HUES48 (cell line): ENCODE results near the gene ZNF558.

Source experiments
- H3K27ac ChIP-seq: one replicate; pipeline ENCODE4 v1.7.0; 2013; ENCODE audit warnings: low read depth, low read length, inconsistent platforms
- H3K27me3 ChIP-seq: 2 replicates; pipeline ENCODE4 v1.6.1; 2013; ENCODE audit warnings: mild to moderate bottlenecking, low read length; ENCODE audit not compliant: control insufficient read depth, insufficient read depth
- H3K36me3 ChIP-seq: 2 replicates; pipeline ENCODE4 v1.6.1; 2013; ENCODE audit warnings: low read length; ENCODE audit not compliant: control insufficient read depth, insufficient read depth
- H3K4me1 ChIP-seq: 2 replicates; pipeline ENCODE4 v1.6.1; 2013; ENCODE audit warnings: mild to moderate bottlenecking, low read length; ENCODE audit not compliant: control insufficient read depth, insufficient read depth
- H3K4me3 ChIP-seq: 2 replicates; pipeline ENCODE4 v1.5.1; 2013; ENCODE audit warnings: mild to moderate bottlenecking, low read depth, low read length
- H3K9ac ChIP-seq: 2 replicates; pipeline ENCODE4 v1.6.1; 2013; ENCODE audit warnings: mild to moderate bottlenecking, low read depth, low read length, moderate library complexity
- H3K9me3 ChIP-seq: 2 replicates; pipeline ENCODE4 v1.6.1; 2013; ENCODE audit warnings: low read length; ENCODE audit not compliant: control insufficient read depth, insufficient read depth

Gene ZNF558

DNA sequence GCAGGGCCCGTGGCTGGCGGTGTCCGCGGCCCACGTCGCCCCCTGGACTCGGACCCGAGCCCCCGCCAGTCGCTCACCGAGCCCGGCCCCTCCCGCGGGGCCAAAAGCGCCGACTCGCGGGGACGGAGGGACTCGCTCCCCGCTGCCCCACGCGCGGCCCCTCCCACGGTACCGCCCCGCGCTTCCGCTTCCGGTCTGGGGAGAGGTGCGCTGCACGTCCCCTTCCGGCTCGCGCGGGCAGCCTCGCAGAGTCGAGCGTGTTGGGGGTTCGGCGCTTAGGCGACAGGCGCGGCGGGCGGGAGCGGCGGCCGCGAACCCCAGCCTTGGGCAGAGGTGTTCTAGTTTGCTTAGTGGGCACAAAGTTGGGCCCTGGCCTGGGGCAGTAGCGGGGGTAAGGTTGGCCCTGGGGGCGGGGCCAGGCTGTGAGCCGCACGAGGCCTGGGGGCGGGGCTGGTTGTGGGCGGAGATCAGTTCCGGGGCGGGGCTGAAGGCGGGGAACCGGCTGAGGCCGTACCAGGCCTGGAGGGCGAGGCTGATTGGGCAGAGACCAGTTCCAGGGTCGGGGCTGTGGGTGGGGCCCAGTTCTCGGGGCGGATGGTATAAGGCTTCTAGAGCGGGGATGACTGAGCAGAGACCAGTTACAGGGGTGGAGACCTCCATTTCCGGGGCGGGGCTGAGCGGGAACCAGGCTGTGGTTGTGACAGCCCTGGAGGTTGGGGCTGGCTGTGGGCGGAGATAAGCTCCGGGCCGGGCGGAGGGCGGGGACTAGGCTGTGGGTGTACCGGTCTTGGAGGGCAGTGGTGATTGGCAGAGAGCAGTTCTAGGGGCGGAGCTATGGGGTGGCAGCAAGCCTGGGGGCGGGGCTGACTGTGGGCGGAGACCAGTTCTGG is at the start of gene ZNF558, which contains the start of gene MBD3L1:
ZNF558 (minus strand) TSS at position 173 of the 890 bp plus-strand sequence. CDS start 9,645 bp downstream, outside the sequence.
MBD3L1 (plus strand) TSS at position 246 of the 890 bp plus-strand sequence. CDS start 10,302 bp downstream, outside the sequence.
- Histone ChIP-seq H3K4me1 (no peaks in the 10 kb centered on the region), H3K27ac (no peak within 1 kb of the TSS), H3K4me3 (peak within 1 kb of the TSS; percentile 52), H3K9me3 (peaks cover 84% of the 10 kb centered on the region), H3K9ac (no peak within 1 kb of the TSS), H3K27me3 (no peaks in the 10 kb centered on the region), H3K36me3 (no peaks in the 10 kb centered on the region)

DNA sequence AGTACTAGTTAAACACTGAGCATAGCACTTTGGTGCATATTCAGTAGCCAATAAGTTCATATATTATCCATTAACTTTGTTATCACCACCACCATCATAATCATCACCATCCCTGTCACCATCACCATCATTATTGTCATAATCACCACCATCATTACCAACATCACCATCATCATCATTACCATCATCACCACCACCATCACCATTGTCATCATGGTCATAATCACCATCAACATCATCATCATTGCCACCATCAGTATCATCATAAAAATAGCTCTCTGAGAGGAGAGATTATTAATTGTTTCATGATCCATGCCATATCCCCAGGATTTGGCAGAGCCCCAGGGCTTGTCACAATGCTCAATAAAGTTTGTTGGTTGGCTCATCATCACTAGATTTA is 49.4 kb upstream of the ZNF558 start:
- H3K36me3 ChIP-seq = no peaks in the 10 kb centered on the region
- H3K27me3 ChIP-seq = no peaks in the 10 kb centered on the region
- no peaks in the 10 kb centered on the region for H3K4me1 ChIP-seq
- no peak overlapping the region for H3K9ac ChIP-seq
- peaks cover 95% of the 10 kb centered on the region for H3K9me3 ChIP-seq
- H3K4me3 ChIP-seq = no peak overlapping the region
- no peak overlapping the region for H3K27ac ChIP-seq

DNA sequence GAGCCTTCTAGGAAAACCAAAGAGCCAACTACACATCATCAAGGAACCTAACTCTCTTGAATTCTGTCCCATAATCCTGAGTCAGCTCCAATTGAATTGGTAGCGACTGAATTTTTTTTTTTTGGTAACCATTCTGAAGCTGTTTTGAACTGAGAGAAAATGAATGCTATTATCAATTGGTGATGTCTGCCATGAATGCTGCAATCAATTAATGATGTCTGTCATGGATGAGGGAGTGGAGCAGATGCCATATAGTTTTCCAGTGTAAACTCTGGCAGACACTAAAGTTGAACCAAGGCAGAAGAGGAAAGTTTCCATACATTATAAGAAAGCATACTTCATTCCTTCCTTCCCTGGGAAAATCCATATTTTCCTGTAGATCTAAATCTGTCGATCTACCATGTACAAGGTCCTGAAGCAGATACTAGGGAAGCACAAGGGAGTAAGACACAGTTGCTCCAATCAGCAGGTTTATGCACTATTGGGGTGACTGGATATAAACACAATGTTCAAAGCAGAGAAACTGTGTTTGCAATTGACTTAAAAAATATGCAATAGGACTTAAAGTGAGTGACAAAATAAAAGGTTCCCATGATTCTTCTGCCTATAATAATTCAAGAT is 48.9 kb upstream of the ZNF558 start:
- no peaks in the 10 kb centered on the region for H3K36me3 ChIP-seq
- H3K27me3 ChIP-seq = no peaks in the 10 kb centered on the region
- no peak overlapping the region for H3K4me3 ChIP-seq
- peaks cover 93% of the 10 kb centered on the region for H3K9me3 ChIP-seq
- no peak overlapping the region for H3K9ac ChIP-seq
- H3K4me1 ChIP-seq = no peaks in the 10 kb centered on the region
- no peak overlapping the region for H3K27ac ChIP-seq

DNA sequence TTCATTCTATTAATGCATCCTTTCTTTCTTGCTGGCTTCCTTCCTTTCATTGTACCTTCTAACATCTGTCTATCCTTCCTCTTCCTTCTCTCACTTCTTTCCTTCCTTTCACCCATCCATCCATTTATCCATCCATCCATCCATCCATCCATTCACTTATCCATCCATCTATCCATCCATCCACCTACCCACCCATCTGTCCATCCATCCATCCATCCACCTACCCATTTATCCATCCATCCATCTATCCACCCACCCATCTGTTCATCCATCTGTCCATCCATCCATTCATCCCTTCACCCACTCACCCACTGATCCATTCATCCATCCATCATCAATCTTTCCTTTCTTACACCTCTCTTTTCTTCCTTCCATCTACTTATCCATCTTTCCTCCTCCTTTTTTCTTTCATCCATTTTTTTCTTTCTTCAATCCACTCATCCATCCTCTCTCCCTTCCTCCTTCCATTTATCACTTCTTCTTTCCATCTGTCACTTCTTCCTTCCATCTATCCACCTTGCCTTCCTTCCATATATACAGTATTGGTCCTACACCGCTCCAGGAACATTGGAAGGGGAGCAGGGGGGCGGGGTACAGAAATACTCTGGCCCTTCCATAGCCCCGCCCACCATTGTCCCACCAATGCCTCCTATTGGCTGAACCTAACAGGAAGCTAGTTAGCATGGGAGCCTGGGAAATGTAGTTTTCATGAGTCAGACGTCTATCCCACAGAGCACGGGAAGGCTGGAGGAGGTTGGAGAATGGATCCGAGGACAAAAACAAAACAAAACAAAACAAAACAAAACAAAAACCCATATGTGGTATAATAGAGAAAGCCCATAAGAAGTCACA is 46.0 kb upstream of the ZNF558 start:
- peaks cover 87% of the 10 kb centered on the region for H3K9me3 ChIP-seq
- no peak overlapping the region for H3K4me3 ChIP-seq
- H3K27ac ChIP-seq = no peak overlapping the region
- no peak overlapping the region for H3K9ac ChIP-seq
- H3K36me3 ChIP-seq = no peaks in the 10 kb centered on the region
- no peaks in the 10 kb centered on the region for H3K27me3 ChIP-seq
- H3K4me1 ChIP-seq = no peaks in the 10 kb centered on the region

DNA sequence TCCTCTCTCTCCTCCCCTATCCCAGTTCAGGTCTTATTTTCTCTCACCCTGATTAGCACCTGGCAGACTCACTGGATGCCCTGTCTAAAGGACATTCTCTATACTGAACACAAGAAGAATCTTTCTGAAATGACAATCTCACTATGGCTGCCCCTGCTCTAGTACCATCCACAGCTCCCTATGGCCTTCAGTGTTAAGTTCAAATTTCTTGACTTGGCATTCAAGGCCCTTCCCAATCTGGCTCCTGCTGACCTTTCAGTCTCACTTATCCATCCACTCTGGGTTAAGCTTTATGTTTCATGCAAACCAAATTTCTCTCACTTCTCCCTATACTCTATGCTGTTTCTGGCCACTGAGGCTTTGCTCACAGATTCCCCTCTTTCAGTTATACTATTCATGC is 34.2 kb upstream of the ZNF558 start:
- H3K9ac ChIP-seq = no peak overlapping the region
- no peaks in the 10 kb centered on the region for H3K27me3 ChIP-seq
- peaks cover 91% of the 10 kb centered on the region for H3K9me3 ChIP-seq
- H3K4me1 ChIP-seq = no peaks in the 10 kb centered on the region
- no peaks in the 10 kb centered on the region for H3K36me3 ChIP-seq
- no peak overlapping the region for H3K4me3 ChIP-seq
- H3K27ac ChIP-seq = no peak overlapping the region

DNA sequence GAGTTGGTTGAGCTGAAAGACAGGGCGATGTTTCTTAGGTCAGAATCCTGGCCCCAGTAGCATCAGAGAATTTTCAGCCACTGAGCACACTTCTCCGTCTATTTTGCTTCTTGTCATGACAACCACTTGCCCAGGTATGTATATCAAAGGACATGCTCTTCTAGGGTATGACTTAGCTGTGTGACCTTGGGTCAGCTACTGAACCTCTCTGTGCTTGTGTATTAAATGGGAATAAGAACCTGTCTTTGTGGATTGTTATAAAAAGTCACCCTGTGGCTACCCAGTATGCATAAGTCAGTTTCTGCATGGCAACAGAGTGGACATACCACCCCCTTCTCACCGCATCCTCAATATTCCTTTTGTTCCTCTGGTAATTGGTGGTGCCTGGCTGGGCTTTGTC is 26.2 kb upstream of the ZNF558 start:
- H3K9me3 ChIP-seq = peaks cover 81% of the 10 kb centered on the region
- H3K27me3 ChIP-seq = no peaks in the 10 kb centered on the region
- H3K9ac ChIP-seq = no peak overlapping the region
- H3K4me3 ChIP-seq = no peak overlapping the region
- no peaks in the 10 kb centered on the region for H3K4me1 ChIP-seq
- no peaks in the 10 kb centered on the region for H3K36me3 ChIP-seq
- no peak overlapping the region for H3K27ac ChIP-seq

DNA sequence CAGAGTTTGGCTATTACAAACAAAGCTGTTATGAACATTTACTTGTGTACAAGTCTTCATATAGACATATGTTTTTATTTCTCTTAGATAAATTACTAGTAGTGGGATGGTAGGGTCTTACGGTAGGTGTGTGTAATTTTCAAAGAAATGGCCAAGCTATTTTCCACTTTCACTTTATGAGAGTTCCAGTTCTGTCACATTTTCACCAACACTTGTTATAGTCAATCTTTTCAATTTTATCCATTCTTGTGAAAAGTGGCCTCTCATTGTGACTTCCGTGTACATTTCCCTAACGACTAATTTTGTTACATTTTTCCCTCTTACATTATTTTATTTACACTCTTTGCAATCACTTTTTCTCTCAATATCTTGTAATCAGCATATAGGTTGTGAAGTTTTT is 18.4 kb upstream of the ZNF558 start:
- H3K36me3 ChIP-seq = no peaks in the 10 kb centered on the region
- H3K9ac ChIP-seq = no peak overlapping the region
- H3K4me1 ChIP-seq = no peaks in the 10 kb centered on the region
- H3K27ac ChIP-seq = no peak overlapping the region
- peaks cover 85% of the 10 kb centered on the region for H3K9me3 ChIP-seq
- H3K27me3 ChIP-seq = no peaks in the 10 kb centered on the region
- no peak overlapping the region; the same call in 1 of the 2 replicates for H3K4me3 ChIP-seq

DNA sequence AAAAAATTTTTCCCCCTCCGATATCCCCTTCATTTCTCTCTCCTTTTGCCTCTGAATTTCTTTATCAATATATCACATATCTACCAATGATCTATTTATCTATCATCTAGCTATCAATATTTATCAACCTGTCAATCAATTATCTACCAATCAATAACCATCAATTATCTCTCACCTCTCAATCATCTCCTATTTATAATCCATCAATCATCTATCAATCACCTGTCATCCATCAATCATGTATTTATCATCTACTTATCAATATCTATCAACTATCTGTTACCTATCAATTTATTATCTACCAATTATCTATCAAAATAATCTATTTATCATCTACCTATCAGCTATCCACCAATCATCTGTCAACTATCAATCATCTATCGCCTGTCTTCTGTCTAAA is 17.1 kb upstream of the ZNF558 start:
- peaks cover 80% of the 10 kb centered on the region for H3K9me3 ChIP-seq
- no peaks in the 10 kb centered on the region for H3K27me3 ChIP-seq
- H3K36me3 ChIP-seq = no peaks in the 10 kb centered on the region

DNA sequence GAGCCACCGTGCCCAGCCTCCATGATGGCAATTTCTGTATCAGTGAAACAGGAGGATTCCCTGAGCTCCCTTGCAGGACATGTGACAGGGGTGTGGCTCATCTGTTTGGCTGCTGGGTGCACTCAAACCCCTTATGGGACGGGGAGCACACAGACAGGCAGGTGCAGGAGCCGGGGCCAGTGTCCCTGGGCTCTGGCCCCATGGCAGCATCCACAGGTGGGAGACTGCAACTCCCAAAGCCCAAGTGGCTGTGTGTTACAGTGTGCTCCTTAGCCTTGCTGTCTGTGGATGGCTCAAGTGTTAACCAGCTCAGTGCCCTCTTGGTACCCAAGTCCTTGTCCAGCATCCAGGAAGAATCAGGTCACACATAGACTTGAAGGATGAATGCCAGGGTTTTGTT is 14.7 kb upstream of the ZNF558 start:
- Histone ChIP-seq H3K27me3 (no peaks in the 10 kb centered on the region), H3K27ac (no peak overlapping the region), H3K36me3 (no peaks in the 10 kb centered on the region), H3K4me3 (no peak overlapping the region), H3K9me3 (peaks cover 79% of the 10 kb centered on the region), H3K9ac (no peak overlapping the region), H3K4me1 (no peaks in the 10 kb centered on the region)

More for the DNA sequence above, 17.1 kb upstream of the ZNF558 start:
- Histone ChIP-seq H3K4me3 (no peak overlapping the region), H3K27ac (no peak overlapping the region), H3K4me1 (no peaks in the 10 kb centered on the region), H3K9ac (no peak overlapping the region)

DNA sequence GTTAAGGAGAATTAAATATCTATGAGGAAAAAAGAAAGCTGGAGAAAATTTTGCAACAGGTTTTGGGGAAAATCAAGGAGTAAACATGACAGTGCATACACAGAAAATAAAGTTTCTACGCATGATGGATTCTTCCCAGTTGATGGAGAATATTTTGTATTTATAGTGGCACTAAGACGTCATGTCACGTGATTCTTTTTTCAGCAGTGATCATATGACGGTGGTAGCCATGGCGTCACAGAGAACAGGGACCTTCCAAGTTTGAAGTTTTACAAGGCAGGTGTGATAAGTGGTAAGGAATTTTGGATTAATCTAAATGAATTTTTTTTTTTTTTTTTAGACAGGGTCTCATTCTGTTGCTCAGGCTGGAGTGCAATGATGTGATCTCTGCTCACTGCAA is 8.6 kb upstream of the ZNF558 start:
- H3K9me3 ChIP-seq = peaks cover 75% of the 10 kb centered on the region
- no peaks in the 10 kb centered on the region for H3K27me3 ChIP-seq
- no peak overlapping the region for H3K27ac ChIP-seq
- H3K4me1 ChIP-seq = no peaks in the 10 kb centered on the region
- no peaks in the 10 kb centered on the region for H3K36me3 ChIP-seq
- no peak overlapping the region for H3K4me3 ChIP-seq
- H3K9ac ChIP-seq = no peak overlapping the region
